Stomach (tissue), 9 donors: ENCODE results near the gene ACSL4. TPM values are rescaled to one million over a fixed set of nuclear protein-coding genes. Genes with fewer than 3 reads are reported as not detected.

ENCODE experiments used
- DNase-seq, 2 donors: peaks; one replicate each; pipeline versions ENCODE4 v3.0.0 to v3.0.0-alpha.2; 2013 to 2019
- H3K27ac ChIP-seq, 5 donors: fragments of 200-600 bp in 4 of 5; sonication (generic) in 4 of 5; one replicate each; pipeline ENCODE4 v1.5.1; 2013 to 2019; ENCODE audit warnings: mild to moderate bottlenecking in 1 of 5, moderate library complexity in 1 of 5
- H3K27me3 ChIP-seq, 3 donors: fragments of 200-600 bp; sonication (generic); one replicate each; pipeline ENCODE4 v1.5.1; 2017 to 2019; ENCODE audit warnings: mixed run types in 1 of 3
- H3K36me3 ChIP-seq, 4 donors: fragments of 200-600 bp; sonication (generic); 1 replicate in 3 of 4; 2 replicates in 1 of 4; pipeline ENCODE4 v1.5.1; 2016 to 2019
- H3K4me1 ChIP-seq, 4 donors: fragments of 200-600 bp; sonication (generic); one replicate each; pipeline ENCODE4 v1.5.1; 2016 to 2019
- H3K4me3 ChIP-seq, 4 donors: fragments of 200-600 bp; sonication (generic) in 3 of 4; one replicate each; pipeline ENCODE4 v1.5.1; 2016 to 2019; ENCODE audit warnings: mild to moderate bottlenecking in 1 of 4
- H3K9me3 ChIP-seq, 4 donors: fragments of 200-600 bp; sonication (generic); one replicate each; pipeline ENCODE4 v1.5.1; 2016 to 2019
- EP300 ChIP-seq: sonication (generic); formaldehyde crosslinking; IDR thresholded peaks from one replicate; pipeline ENCODE4 v1.6.1; 2017; ENCODE audit warnings: antibody characterized with exemption
- POLR2A ChIP-seq, 4 donors: fragments of 450-650 bp; IDR thresholded peaks; one replicate each; pipeline ENCODE4 v1.6.1; 2016; ENCODE audit warnings: antibody characterized with exemption in 4 of 4, control low read depth in 2 of 4, mild to moderate bottlenecking in 1 of 4, moderate library complexity in 1 of 4
- POLR2AphosphoS5 ChIP-seq, 3 donors: sonication (generic); formaldehyde crosslinking; IDR thresholded peaks; one replicate each; pipeline ENCODE4 v1.6.1; 2016; ENCODE audit warnings: antibody characterized with exemption in 3 of 3
- WGBS, 5 donors: extraction: QIAGEN DNeasy Blood & Tissue Kit in 3 of 5; methylation state at CpG; one replicate each; pipeline versions ENCODE4 v1.1.5 to v1.1.7; 2013 to 2018; 5-methylcytosine and 5-hydroxymethylcytosine counted together
- intact Hi-C: fragments of 100-400 bp; cut with DNase I; formaldehyde crosslinking; loops from one replicate; pipeline ENCODE4 v1.15.1; 2023; ENCODE audit warnings: low total_unique reads
- polyA plus RNA-seq, 3 donors: library from polyadenylated mRNA; stranded (reverse); fragments of 200-250 nt; gene quantifications; one replicate each; pipeline ENCODE4 v1.2.3, GENCODE V29; 2013
- total RNA-seq, 5 donors: library from RNA; depleted of rRNA; stranded (reverse); fragments of >200 nt; gene quantifications; one replicate each; pipeline versions ENCODE4 v1.1.0 to v1.2.3, GENCODE V29; 2014 to 2016
- TF ChIP-seq, protein P1 (sequence below), 7 experiments: fragments of 450-650 bp in 4 of 7; fragments of 200-600 bp in 3 of 7; sonication (generic) in 3 of 7; IDR thresholded peaks; one replicate each; pipeline ENCODE4 v1.5.1; 2016 to 2019; ENCODE audit warnings: antibody characterized with exemption in 7 of 7, control low read depth in 2 of 7, mild to moderate bottlenecking in 1 of 7
- donor health status: healthy with polysubstance abuse.
- donor health status: Bipolar disorder and iron deficiency.
- donor health status: healthy.

The ACSL4 gene
- total and polyA plus RNA-seq, 8 donors = 4.1 to 53.4 (median 34.1) TPM

DNA sequence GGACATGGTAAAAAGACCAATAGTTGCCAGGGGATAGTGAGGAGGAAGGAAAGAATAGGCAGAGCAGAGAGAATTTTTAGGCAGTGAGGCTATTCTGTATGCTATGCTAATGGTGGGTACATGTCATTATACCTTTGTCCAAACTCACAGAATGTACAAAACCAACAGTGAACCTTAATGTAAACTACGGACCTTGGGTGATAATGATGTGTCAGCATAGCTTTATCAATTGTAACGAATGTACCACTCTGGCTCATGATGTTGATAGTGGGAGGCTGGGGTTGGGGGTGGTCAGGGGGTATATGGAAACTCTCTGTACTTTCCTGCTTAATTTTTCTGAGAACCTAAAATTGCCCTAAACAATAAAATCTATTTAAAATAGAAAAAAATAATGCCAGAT, 37.7 kb upstream of the ACSL4 start:
- no peak for DNase-seq
- H3K4me1 ChIP-seq = no peaks in the 10 kb centered on the region
- H3K9me3 ChIP-seq = peaks cover 0 to 22% (median 11%) of the 10 kb centered on the region in 4 donors
- H3K36me3 ChIP-seq = no peaks in the 10 kb centered on the region
- 57 to 75% (median 69%) methylated on average over 2 of the region's 2 CpGs for WGBS, 5 donors
- TF ChIP-seq POLR2A (IDR thresholded peaks at IDR 0.05) = no peak
- TF ChIP-seq, protein P1, sequence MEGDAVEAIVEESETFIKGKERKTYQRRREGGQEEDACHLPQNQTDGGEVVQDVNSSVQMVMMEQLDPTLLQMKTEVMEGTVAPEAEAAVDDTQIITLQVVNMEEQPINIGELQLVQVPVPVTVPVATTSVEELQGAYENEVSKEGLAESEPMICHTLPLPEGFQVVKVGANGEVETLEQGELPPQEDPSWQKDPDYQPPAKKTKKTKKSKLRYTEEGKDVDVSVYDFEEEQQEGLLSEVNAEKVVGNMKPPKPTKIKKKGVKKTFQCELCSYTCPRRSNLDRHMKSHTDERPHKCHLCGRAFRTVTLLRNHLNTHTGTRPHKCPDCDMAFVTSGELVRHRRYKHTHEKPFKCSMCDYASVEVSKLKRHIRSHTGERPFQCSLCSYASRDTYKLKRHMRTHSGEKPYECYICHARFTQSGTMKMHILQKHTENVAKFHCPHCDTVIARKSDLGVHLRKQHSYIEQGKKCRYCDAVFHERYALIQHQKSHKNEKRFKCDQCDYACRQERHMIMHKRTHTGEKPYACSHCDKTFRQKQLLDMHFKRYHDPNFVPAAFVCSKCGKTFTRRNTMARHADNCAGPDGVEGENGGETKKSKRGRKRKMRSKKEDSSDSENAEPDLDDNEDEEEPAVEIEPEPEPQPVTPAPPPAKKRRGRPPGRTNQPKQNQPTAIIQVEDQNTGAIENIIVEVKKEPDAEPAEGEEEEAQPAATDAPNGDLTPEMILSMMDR (IDR thresholded peaks at IDR 0.05) = no peak
- no peak for TF ChIP-seq POLR2AphosphoS5 (IDR thresholded peaks at IDR 0.05)
- no peak for TF ChIP-seq EP300
- H3K27ac ChIP-seq = no peak overlapping the region
- no peaks in the 10 kb centered on the region for H3K27me3 ChIP-seq
- H3K4me3 ChIP-seq = no peak overlapping the region
- intact Hi-C loops = no loop called here

DNA sequence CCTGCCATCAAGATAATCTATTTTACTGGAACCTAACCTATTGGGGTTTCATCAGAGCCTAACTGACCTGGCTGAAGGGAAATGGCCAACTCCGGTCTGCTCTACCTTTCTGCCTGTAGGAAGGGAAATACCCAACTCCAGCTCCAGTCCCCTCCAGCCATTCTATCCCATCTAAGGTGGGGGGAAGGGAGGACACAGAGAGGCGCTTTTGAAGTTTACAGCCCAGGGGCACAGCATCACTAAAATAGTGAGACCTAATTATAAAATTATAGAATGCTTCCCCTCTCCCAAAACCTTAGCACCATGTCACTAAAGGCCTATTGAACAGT, 27.8 kb upstream of the ACSL4 start:
- Histone ChIP-seq H3K4me1 (no peaks in the 10 kb centered on the region), H3K27ac (no peak overlapping the region), H3K9me3 (peaks cover 0 to 5% (median 0%) of the 10 kb centered on the region in 4 donors), H3K4me3 (no peak overlapping the region), H3K27me3 (no peaks in the 10 kb centered on the region), H3K36me3 (no peaks in the 10 kb centered on the region)
- intact Hi-C loops = no loop called here
- no peak for DNase-seq
- TF ChIP-seq POLR2A (IDR thresholded peaks at IDR 0.05) (no peak), POLR2AphosphoS5 (IDR thresholded peaks at IDR 0.05) (no peak), EP300 (no peak)
- TF ChIP-seq, protein P1 (IDR thresholded peaks at IDR 0.05) = no peak
- 45 to 75% (median 67%) methylated on average over 2 of the region's 2 CpGs for WGBS, 5 donors

DNA sequence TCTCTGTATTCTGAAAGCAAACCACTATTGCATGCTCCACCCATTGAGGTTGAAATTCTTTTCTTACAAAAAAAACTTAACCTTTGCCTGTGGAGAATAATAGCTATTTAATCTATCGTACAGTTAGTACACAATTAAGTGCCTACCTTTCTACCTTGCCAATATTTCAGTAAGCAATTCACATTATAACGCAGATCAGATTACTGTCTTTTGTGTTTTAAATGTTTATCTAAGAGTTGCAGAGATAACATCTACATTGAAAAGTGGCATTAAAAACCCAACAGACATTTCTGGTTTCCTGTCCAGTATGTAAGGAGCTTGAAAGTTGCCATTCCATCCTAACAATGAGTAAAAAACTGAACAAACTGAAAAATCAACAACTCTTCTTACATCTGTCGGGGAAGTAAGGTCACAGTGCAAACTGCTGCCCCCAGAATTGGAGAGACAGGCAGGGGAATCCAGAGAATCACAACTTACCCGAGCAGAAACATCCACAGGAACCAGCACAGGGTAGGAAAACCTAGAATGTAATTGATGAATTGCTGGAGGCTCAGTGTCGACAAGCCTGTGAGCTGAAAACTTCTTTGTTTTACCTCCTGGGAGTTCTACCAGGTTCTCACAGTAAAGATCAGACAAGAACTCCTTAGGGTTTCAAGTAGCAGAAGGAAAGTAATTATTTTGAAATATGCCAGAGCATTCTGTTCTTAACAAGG, 27.3 kb upstream of the ACSL4 start:
- H3K9me3 ChIP-seq = peaks cover 0 to 10% (median 1%) of the 10 kb centered on the region in 4 donors
- WGBS, 5 donors = 18 to 36% (median 24%) methylated on average over 5 of the region's 5 CpGs
- TF ChIP-seq, protein P1 (IDR thresholded peaks at IDR 0.05) = no peak
- H3K4me1 ChIP-seq = no peaks in the 10 kb centered on the region
- DNase-seq = no peak
- H3K27ac ChIP-seq = no peak overlapping the region
- intact Hi-C loops = no loop called here
- no peak overlapping the region for H3K4me3 ChIP-seq
- no peaks in the 10 kb centered on the region for H3K36me3 ChIP-seq
- no peaks in the 10 kb centered on the region for H3K27me3 ChIP-seq

DNA sequence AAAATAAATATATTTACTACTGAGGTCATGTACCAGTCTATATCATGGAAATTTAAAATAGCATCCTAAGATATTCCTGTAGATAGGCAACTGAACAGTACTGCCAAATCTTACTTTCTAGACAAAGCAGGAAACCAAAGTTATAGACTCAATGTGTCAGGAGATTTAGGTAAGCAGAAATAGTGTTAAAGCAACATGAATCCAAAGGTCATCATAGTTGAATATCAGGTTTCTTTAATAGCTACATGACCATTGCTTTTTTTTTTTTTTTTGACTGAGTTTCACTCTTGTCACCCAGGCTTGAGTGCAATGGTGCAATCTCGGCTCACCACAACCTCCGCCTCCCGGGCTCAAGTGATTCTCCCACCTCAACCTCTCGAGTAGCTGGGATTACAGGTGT, 20.2 kb upstream of the ACSL4 start:
- DNase-seq = no peak
- Histone ChIP-seq H3K4me1 (no peaks in the 10 kb centered on the region), H3K27ac (no peak overlapping the region), H3K36me3 (no peaks in the 10 kb centered on the region), H3K9me3 (peaks cover 0 to 19% (median 5%) of the 10 kb centered on the region in 4 donors), H3K27me3 (no peaks in the 10 kb centered on the region), H3K4me3 (no peak overlapping the region)
- 74 to 98% (median 85%) methylated on average over 4 of the region's 4 CpGs for WGBS, 5 donors
- intact Hi-C loops = no loop called here
- TF ChIP-seq POLR2A (IDR thresholded peaks at IDR 0.05) = no peak
- TF ChIP-seq POLR2AphosphoS5 (IDR thresholded peaks at IDR 0.05) = no peak
- TF ChIP-seq, protein P1 (IDR thresholded peaks at IDR 0.05) = no peak
